ENCODE results near the gene BCR.

Gene BCR

DNA sequence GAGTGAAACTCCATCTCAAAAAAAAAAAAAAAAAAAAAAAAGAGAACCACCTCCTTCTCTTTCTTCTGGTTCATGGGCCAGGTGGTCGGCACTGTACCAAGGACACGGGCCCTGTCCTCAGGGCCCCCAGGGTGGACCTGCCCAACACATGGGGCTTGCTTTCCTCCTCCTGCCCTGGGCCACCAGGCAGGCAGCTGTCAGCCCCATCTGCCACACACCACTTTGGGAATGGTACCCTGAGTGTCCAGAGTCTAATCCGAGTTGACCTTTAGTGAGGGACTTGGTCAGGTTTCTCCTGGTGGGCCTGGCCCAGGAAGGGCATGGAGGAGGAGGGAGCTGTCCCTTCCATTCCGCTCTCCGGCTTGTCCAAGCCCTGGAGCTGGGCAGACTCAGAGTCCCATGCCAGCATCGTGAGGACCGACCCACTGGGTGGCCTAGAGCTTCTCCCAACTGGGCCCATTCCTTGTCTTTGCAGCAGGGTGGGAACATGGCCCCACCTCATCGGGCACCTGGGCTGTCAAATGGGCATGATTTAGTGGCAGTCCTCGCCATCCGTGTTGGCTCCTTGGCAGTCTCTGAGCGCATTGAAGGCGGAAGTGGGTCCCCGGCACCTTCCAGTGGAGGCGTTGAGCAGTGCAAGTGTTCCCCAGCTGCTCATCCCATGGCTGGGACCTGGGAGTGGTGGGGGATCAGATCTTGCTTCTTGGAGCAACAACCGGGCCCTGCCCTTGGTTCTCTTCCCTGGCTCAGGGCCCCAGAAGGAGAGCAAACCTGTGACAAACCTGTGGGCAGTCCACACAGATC, 94.8 kb downstream of the BCR start:
- Histone ChIP-seq H3K56ac (ENCODE audit: low read length) (no peak overlapping the region), H2BK15ac (replicated peaks; ENCODE audit: low read depth) (no peak overlapping the region), H3K4me2 (ENCODE audit: low read length) (no peak overlapping the region), H2BK5ac (ENCODE audit: low read length) (no peak overlapping the region), H2BK120ac (ENCODE audit: low read depth, low read length) (no peak overlapping the region), H3K36me3 (ENCODE audit: control insufficient read depth, insufficient read depth, low read length) (peaks cover 6% of the 10 kb centered on the region), H3K27me3 (ENCODE audit: insufficient read depth, low read length, poor library complexity) (no peaks in the 10 kb centered on the region), H3K4me1 (ENCODE audit: control insufficient read depth, low read depth, low read length) (no peaks in the 10 kb centered on the region), H3K79me1 (ENCODE audit: low read length) (peaks cover 2% of the 10 kb centered on the region), H3K79me2 (ENCODE audit: control insufficient read depth, insufficient read depth, low read length) (no peaks in the 10 kb centered on the region), H3K4me3 (ENCODE audit: low read length) (no peak overlapping the region), H3K9ac (ENCODE audit: low read length) (no peak overlapping the region), H3K27ac (ENCODE audit: low read depth, low read length) (no peak overlapping the region), H3K23ac (ENCODE audit: low read length) (no peak overlapping the region), H3K4ac (ENCODE audit: low read depth, low read length) (no peak overlapping the region), H3K18ac (ENCODE audit: low read length) (no peak overlapping the region), H4K8ac (ENCODE audit: low read depth, low read length) (no peak overlapping the region), H2AK5ac (ENCODE audit: low read length) (no peak overlapping the region), H4K5ac (ENCODE audit: low read length) (no peak overlapping the region)
- WGBS (ENCODE audit: extremely low coverage, insufficient coverage, low lambda C conversion rate): no CpG with 5 or more reads among the region's 15 CpGs
- DNase-seq: no peak

DNA sequence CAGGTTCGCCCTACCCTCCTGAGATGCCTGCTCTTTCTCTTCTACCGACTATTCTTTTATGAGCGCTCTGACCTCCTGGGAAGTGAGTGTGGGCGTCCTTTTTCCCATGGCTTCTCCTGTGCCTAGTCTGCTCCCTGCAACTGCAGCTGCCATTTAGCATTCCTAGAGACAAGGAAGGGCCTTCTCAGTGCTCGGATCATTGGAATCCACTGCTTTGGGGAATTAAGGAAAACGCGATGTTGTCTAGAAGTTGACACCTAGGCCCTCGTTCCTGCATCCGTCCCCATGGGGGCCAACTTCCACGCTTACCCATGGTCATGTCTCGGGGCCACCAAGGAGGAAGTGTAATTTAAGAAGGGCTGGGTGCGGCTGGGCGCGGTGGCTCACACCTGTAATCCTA, 95.4 kb downstream of the BCR start:
- H3K18ac ChIP-seq (ENCODE audit: low read length): no peak overlapping the region
- H3K23ac ChIP-seq (ENCODE audit: low read length): no peak overlapping the region
- no peak overlapping the region for H4K8ac ChIP-seq (ENCODE audit: low read depth, low read length)
- H2BK5ac ChIP-seq (ENCODE audit: low read length): no peak overlapping the region
- no peak overlapping the region for H3K4me2 ChIP-seq (ENCODE audit: low read length)
- H3K4me1 ChIP-seq (ENCODE audit: control insufficient read depth, low read depth, low read length): no peaks in the 10 kb centered on the region
- no peak overlapping the region for H2BK15ac ChIP-seq (replicated peaks; ENCODE audit: low read depth)
- H3K4ac ChIP-seq (ENCODE audit: low read depth, low read length): no peak overlapping the region
- H3K27ac ChIP-seq (ENCODE audit: low read depth, low read length): no peak overlapping the region
- H3K4me3 ChIP-seq (ENCODE audit: low read length): no peak overlapping the region
- H2AK5ac ChIP-seq (ENCODE audit: low read length): no peak overlapping the region
- no CpG with 5 or more reads among the region's 14 CpGs for WGBS (ENCODE audit: extremely low coverage, insufficient coverage, low lambda C conversion rate)
- no peaks in the 10 kb centered on the region for H3K27me3 ChIP-seq (ENCODE audit: insufficient read depth, low read length, poor library complexity)
- no peak for DNase-seq
- H3K9ac ChIP-seq (ENCODE audit: low read length): no peak overlapping the region
- H3K79me2 ChIP-seq (ENCODE audit: control insufficient read depth, insufficient read depth, low read length): no peaks in the 10 kb centered on the region
- H2BK120ac ChIP-seq (ENCODE audit: low read depth, low read length): no peak overlapping the region
- H4K5ac ChIP-seq (ENCODE audit: low read length): no peak overlapping the region
- H3K56ac ChIP-seq (ENCODE audit: low read length): no peak overlapping the region
- peaks cover 2% of the 10 kb centered on the region for H3K79me1 ChIP-seq (ENCODE audit: low read length)
- peaks cover 6% of the 10 kb centered on the region for H3K36me3 ChIP-seq (ENCODE audit: control insufficient read depth, insufficient read depth, low read length)

DNA sequence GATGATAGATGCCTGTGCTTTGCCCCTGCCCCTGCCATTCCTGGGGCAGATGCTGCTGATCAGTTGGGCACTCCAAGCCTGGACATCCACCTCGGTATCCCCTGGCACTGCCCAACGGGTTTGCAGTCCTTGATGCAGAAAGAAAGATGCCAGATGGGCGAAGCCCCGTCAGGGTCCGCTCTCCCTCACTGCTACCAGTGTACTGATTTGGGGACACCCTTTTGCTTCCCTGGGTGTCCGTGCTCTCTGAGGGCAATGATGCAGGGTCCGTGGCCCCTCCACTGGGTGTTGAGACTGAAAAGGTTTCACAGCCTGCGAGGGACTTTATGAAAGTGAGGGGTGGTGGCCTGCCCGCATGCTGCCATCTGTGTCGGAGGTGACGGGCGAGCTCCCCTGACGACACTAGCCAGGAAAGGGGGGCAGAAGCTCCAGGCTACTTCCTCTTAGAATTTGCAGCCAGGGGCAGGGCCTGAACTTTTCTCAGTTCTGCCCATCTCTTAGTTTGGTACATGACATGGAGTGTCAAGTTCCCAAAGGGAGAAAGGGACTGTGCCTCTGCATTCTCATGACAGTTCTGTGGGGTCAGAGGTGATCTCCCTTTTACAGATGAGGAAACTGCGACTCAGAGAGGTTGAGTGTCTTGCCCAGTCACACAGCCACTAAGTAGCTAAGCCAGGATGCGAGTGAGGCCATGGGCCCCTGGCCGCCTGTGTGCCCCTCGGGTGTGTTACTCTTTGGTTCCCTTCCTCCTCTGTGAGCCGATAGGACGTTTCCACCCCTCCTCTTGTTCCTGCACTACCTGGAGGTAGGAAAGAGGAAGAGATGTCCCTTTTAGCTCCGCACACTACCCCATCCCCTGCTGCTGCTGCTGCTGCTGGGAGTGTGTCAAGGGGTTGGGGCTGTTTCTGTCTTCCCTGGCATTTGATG, 96.6 kb downstream of the BCR start:
- no peak overlapping the region for H2BK15ac ChIP-seq (replicated peaks; ENCODE audit: low read depth)
- peaks cover 2% of the 10 kb centered on the region for H3K79me1 ChIP-seq (ENCODE audit: low read length)
- no peak overlapping the region for H3K23ac ChIP-seq (ENCODE audit: low read length)
- no peak overlapping the region for H4K8ac ChIP-seq (ENCODE audit: low read depth, low read length)
- H3K18ac ChIP-seq (ENCODE audit: low read length): no peak overlapping the region
- H2BK120ac ChIP-seq (ENCODE audit: low read depth, low read length): no peak overlapping the region
- no peak overlapping the region for H3K27ac ChIP-seq (ENCODE audit: low read depth, low read length)
- H3K4me1 ChIP-seq (ENCODE audit: control insufficient read depth, low read depth, low read length): no peaks in the 10 kb centered on the region
- no peak for DNase-seq
- H3K79me2 ChIP-seq (ENCODE audit: control insufficient read depth, insufficient read depth, low read length): no peaks in the 10 kb centered on the region
- H2AK5ac ChIP-seq (ENCODE audit: low read length): no peak overlapping the region
- no peak overlapping the region for H2BK5ac ChIP-seq (ENCODE audit: low read length)
- H3K27me3 ChIP-seq (ENCODE audit: insufficient read depth, low read length, poor library complexity): no peaks in the 10 kb centered on the region
- H3K4me3 ChIP-seq (ENCODE audit: low read length): no peak overlapping the region
- H3K4me2 ChIP-seq (ENCODE audit: low read length): no peak overlapping the region
- peaks cover 3% of the 10 kb centered on the region for H3K36me3 ChIP-seq (ENCODE audit: control insufficient read depth, insufficient read depth, low read length)
- H3K56ac ChIP-seq (ENCODE audit: low read length): no peak overlapping the region
- no peak overlapping the region for H4K5ac ChIP-seq (ENCODE audit: low read length)
- no peak overlapping the region for H3K9ac ChIP-seq (ENCODE audit: low read length)
- WGBS (ENCODE audit: extremely low coverage, insufficient coverage, low lambda C conversion rate): no CpG with 5 or more reads among the region's 20 CpGs
- no peak overlapping the region for H3K4ac ChIP-seq (ENCODE audit: low read depth, low read length)

DNA sequence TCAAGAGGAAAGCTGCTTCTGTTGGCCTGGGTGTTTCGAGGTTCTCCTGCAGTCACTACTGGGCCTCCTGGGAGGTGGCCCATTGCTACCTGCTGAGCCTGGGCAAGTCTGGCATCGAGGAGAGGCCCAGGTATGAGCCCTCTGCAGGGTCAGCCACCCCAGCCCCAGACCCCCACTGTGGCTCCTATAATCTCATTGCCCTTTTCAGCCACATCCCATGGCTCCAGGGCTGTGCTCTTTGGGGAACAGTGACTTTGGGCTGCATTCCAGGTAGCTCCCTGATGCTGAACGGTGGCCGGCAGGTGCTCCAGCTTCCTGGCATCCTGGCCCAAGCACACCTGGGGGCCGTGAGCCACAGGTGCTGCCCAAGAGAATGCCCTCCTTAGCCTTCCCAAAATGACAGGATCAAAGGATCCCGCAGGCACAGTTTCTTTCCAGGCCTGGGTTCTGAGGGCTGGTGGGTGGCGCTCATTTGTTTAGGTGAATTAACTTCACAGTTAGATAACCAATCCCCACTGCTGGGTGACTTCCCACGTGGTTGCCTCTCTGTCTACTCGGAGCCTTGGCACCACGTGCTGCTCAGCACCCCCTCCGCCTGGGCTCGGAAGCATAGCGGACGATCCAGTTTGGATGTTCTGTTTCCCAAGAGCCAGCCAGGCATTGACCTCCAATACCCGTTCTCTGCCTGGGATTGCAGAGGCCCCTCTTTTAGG, 97.4 kb downstream of the BCR start:
- H2AK5ac ChIP-seq (ENCODE audit: low read length): no peak overlapping the region
- H3K9ac ChIP-seq (ENCODE audit: low read length): no peak overlapping the region
- H3K56ac ChIP-seq (ENCODE audit: low read length): no peak overlapping the region
- no peak overlapping the region for H3K4me2 ChIP-seq (ENCODE audit: low read length)
- H3K27me3 ChIP-seq (ENCODE audit: insufficient read depth, low read length, poor library complexity): no peaks in the 10 kb centered on the region
- H3K4me3 ChIP-seq (ENCODE audit: low read length): no peak overlapping the region
- H2BK120ac ChIP-seq (ENCODE audit: low read depth, low read length): no peak overlapping the region
- no peak overlapping the region for H4K8ac ChIP-seq (ENCODE audit: low read depth, low read length)
- H3K23ac ChIP-seq (ENCODE audit: low read length): no peak overlapping the region
- H3K18ac ChIP-seq (ENCODE audit: low read length): no peak overlapping the region
- no peaks in the 10 kb centered on the region for H3K79me2 ChIP-seq (ENCODE audit: control insufficient read depth, insufficient read depth, low read length)
- WGBS (ENCODE audit: extremely low coverage, insufficient coverage, low lambda C conversion rate): no CpG with 5 or more reads among the region's 15 CpGs
- H3K79me1 ChIP-seq (ENCODE audit: low read length): peaks cover 3% of the 10 kb centered on the region
- H2BK5ac ChIP-seq (ENCODE audit: low read length): no peak overlapping the region
- H2BK15ac ChIP-seq (replicated peaks; ENCODE audit: low read depth): no peak overlapping the region
- no peak for DNase-seq
- H3K4ac ChIP-seq (ENCODE audit: low read depth, low read length): no peak overlapping the region
- H3K27ac ChIP-seq (ENCODE audit: low read depth, low read length): no peak overlapping the region
- H4K5ac ChIP-seq (ENCODE audit: low read length): no peak overlapping the region
- peaks cover 2% of the 10 kb centered on the region for H3K36me3 ChIP-seq (ENCODE audit: control insufficient read depth, insufficient read depth, low read length)
- no peaks in the 10 kb centered on the region for H3K4me1 ChIP-seq (ENCODE audit: control insufficient read depth, low read depth, low read length)

DNA sequence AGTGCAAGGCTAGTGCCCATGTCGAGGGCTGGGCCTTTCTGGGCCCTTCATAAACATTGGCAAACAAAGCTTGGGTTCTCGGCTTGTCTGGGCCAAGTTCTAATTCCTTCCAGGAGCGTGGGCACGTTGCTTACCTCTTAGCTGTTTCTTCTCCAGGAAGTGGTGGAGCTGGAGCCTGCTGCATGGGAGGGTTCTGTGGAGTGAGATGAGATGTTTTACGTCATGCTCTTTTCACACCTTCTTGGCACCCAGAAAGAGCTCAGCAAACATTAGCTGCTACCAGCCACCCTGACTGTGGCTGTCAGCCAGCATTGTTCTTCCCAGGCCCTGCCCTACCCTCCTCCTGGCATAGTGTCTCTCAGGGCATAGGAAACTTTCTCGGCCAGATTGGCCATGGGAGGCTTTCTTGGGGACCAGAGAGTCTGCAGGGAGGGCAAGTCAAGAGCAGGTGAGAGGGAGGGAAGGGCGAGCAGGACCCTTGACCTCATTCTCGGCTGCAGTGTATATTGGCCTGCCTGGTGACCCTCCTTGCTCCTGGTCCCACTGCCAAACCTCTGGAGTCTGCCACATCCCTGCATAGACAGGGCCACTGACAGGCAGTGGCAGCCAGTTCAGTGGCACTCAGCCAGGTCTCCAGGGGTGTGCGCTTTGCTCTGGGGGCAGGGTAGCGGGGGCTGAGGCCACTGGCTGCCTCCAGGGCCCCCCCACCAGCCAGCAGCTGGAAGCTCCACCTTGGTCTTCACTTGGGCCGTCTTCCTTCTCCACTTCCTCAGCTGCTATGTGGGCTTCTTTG, 98.8 kb downstream of the BCR start:
- Histone ChIP-seq H3K4me3 (ENCODE audit: low read length) (no peak overlapping the region), H3K4me2 (ENCODE audit: low read length) (no peak overlapping the region), H3K9ac (ENCODE audit: low read length) (no peak overlapping the region), H3K4me1 (ENCODE audit: control insufficient read depth, low read depth, low read length) (no peaks in the 10 kb centered on the region), H3K23ac (ENCODE audit: low read length) (no peak overlapping the region), H2BK15ac (replicated peaks; ENCODE audit: low read depth) (no peak overlapping the region), H4K8ac (ENCODE audit: low read depth, low read length) (no peak overlapping the region), H4K5ac (ENCODE audit: low read length) (no peak overlapping the region), H3K79me2 (ENCODE audit: control insufficient read depth, insufficient read depth, low read length) (no peaks in the 10 kb centered on the region), H3K27ac (ENCODE audit: low read depth, low read length) (no peak overlapping the region), H3K79me1 (ENCODE audit: low read length) (peaks cover 3% of the 10 kb centered on the region), H3K36me3 (ENCODE audit: control insufficient read depth, insufficient read depth, low read length) (no peaks in the 10 kb centered on the region), H2AK5ac (ENCODE audit: low read length) (no peak overlapping the region), H2BK5ac (ENCODE audit: low read length) (no peak overlapping the region), H3K4ac (ENCODE audit: low read depth, low read length) (no peak overlapping the region), H2BK120ac (ENCODE audit: low read depth, low read length) (no peak overlapping the region), H3K18ac (ENCODE audit: low read length) (no peak overlapping the region), H3K27me3 (ENCODE audit: insufficient read depth, low read length, poor library complexity) (no peaks in the 10 kb centered on the region), H3K56ac (ENCODE audit: low read length) (no peak overlapping the region)
- WGBS (ENCODE audit: extremely low coverage, insufficient coverage, low lambda C conversion rate): no CpG with 5 or more reads among the region's 11 CpGs
- DNase-seq: no peak

Measured in mesendoderm (in vitro differentiated cells).